ENCODE data around the gene PRSS57. TPM values are rescaled to one million over a fixed set of nuclear protein-coding genes. Genes with fewer than 3 reads are reported as not detected.

PRSS57 gene
- total RNA-seq, 1 donor from 2014 or later = not detected

DNA sequence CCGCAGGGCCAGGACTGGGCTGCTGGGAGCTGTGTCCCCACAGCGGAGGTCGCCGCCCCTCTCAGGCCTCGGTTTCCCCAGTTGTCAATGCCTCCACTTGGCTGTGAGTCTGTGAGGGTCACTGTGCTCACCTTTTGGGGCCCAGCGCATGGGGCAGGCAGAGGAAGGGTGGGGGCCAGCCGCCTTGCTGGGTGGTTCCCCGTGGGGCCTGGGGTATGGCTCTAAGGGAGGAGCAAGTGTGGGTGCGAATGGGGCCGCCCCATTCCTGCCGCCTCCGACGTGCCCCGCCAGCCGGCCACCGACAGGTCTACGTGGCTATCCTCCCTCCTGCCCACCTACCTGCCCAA lies 56.4 kb downstream of the PRSS57 start:
- DNase-seq (ENCODE audit: low spot score) = no peak

Other genes starting within 250 kb of the PRSS57 start
- 11.1 TPM for gene SHC2, start 234.4 kb downstream of the PRSS57 start, total RNA-seq (ENCODE audit: insufficient read depth, low replicate concordance)
- 1.7 TPM for gene MADCAM1, start 199.0 kb downstream of the PRSS57 start, total RNA-seq (ENCODE audit: insufficient read depth, low replicate concordance)
- 30.1 TPM for gene TPGS1, start 188.0 kb downstream of the PRSS57 start, total RNA-seq (ENCODE audit: insufficient read depth, low replicate concordance)
- 74.9 TPM for gene CDC34, start 163.7 kb downstream of the PRSS57 start, total RNA-seq (ENCODE audit: insufficient read depth, low replicate concordance)
- not detected for gene GZMM, start 151.4 kb downstream of the PRSS57 start, total RNA-seq (ENCODE audit: insufficient read depth, low replicate concordance)
- gene BSG, start 122.9 kb downstream of the PRSS57 start, total RNA-seq (ENCODE audit: insufficient read depth, low replicate concordance) = 234 TPM
- gene HCN2, start 105.6 kb downstream of the PRSS57 start, total RNA-seq (ENCODE audit: insufficient read depth, low replicate concordance) = 2.4 TPM
- 11.8 TPM for gene POLRMT, start 61.9 kb downstream of the PRSS57 start, total RNA-seq (ENCODE audit: insufficient read depth, low replicate concordance)
- gene FGF22, start 55.6 kb downstream of the PRSS57 start, total RNA-seq (ENCODE audit: insufficient read depth, low replicate concordance) = 0.24 TPM
- 1.7 TPM for gene RNF126, start 32.2 kb downstream of the PRSS57 start, total RNA-seq (ENCODE audit: insufficient read depth, low replicate concordance)
- 326 TPM for gene FSTL3, start 19.1 kb downstream of the PRSS57 start, total RNA-seq (ENCODE audit: insufficient read depth, low replicate concordance)
- 30.6 TPM for gene PALM, start 13.5 kb upstream of the PRSS57 start, total RNA-seq (ENCODE audit: insufficient read depth, low replicate concordance)
- gene MISP, start 55.7 kb upstream of the PRSS57 start, total RNA-seq (ENCODE audit: insufficient read depth, low replicate concordance) = 5.8 TPM
- 82.8 TPM for gene PTBP1, start 102.0 kb upstream of the PRSS57 start, total RNA-seq (ENCODE audit: insufficient read depth, low replicate concordance)
- not detected for gene PLPPR3, start 126.5 kb upstream of the PRSS57 start, total RNA-seq (ENCODE audit: insufficient read depth, low replicate concordance)
- gene AZU1, start 132.4 kb upstream of the PRSS57 start, total RNA-seq (ENCODE audit: insufficient read depth, low replicate concordance) = not detected
- not detected for gene PRTN3, start 145.5 kb upstream of the PRSS57 start, total RNA-seq (ENCODE audit: insufficient read depth, low replicate concordance)
- gene ELANE, start 156.9 kb upstream of the PRSS57 start, total RNA-seq (ENCODE audit: insufficient read depth, low replicate concordance) = not detected
- 35.2 TPM for gene CFD, start 164.2 kb upstream of the PRSS57 start, total RNA-seq (ENCODE audit: insufficient read depth, low replicate concordance)
- gene MED16, start 197.7 kb upstream of the PRSS57 start, total RNA-seq (ENCODE audit: insufficient read depth, low replicate concordance) = 36.1 TPM
- gene RNU6-9, start 198.0 kb upstream of the PRSS57 start, total RNA-seq (ENCODE audit: insufficient read depth, low replicate concordance) = not detected
- 44.3 TPM for gene R3HDM4, start 217.8 kb upstream of the PRSS57 start, total RNA-seq (ENCODE audit: insufficient read depth, low replicate concordance)
- not detected for gene KISS1R, start 221.9 kb upstream of the PRSS57 start, total RNA-seq (ENCODE audit: insufficient read depth, low replicate concordance)
- gene ARID3A, start 230.6 kb upstream of the PRSS57 start, total RNA-seq (ENCODE audit: insufficient read depth, low replicate concordance) = 37.1 TPM

Measured in umbilical cord (tissue), 2 donors.